HFF-Myc (cell line): Measurements from ENCODE around the gene GSTM3.
A peak's percentile ranks its signal among the peaks of the same experiment; 100 is the strongest.
"Not testable (repeated sequence)": the region's sequence is repeated elsewhere in the genome, so short reads cannot be mapped to it uniquely, and the experiment has no call there.

Experiments used
- DNase-seq: peaks from one replicate; pipeline ENCODE4 v3.0.0-alpha.2; 2011; ENCODE audit warnings: low read depth; ENCODE audit errors: extremely low read depth
- H3K4me3 ChIP-seq: replicated peaks from 2 replicates; pipeline ENCODE4 v1.5.1; 2011; ENCODE audit warnings: low read depth, mild to moderate bottlenecking, control low read depth, low read length
- CTCF ChIP-seq: IDR thresholded peaks from 2 replicates; pipeline ENCODE4 v1.5.1; 2012; ENCODE audit warnings: mild to moderate bottlenecking, low read depth, low read length, control low read depth; ENCODE audit errors: missing control alignments

GSTM3 gene

GRCh38 chr1:109712321-109712864 lies 28.4 kb downstream of the GSTM3 start:
- no peak for TF ChIP-seq CTCF
- no peak for DNase-seq

DNA sequence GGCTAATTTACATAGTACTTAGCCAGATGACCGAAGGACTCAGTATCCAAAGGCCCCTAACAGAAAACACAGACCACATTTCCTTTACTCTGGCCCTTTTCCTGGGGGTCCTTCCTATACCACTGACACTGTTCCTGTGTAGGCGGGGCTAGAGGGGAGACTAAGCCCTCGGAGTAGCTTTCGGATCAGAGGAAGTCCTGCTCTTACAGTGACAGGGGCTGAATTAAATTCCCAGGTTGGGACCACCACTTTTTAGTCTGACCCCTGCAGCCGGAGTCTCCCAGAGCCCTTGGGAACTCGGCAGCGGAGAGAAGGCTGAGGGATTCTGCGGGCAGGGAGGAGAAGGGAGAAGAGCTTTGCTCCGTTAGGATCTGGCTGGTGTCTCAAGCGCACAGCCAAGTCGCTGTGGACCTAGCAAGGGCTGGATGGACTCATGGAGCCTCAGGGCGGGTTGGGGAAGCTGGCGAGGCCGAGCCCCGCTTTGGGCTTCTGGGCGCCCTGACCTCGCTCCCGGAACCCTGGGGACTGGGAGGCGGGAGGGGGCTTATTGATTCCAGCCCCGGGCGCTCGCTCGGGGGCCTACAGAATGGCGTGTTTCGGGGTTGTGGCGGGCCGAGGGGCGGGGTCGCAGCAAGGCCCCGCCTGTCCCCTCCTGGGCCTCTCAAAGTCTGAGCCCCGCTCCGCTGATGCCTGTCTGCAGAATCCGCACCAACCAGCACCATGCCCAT lies 29.1 kb downstream of the GSTM3 start, which contains the start of gene GSTM5:
Gene GSTM5, plus strand, starts transcription at position 659 of the 728 bp plus-strand sequence. Its CDS starts 62 bp downstream, at position 721.
- peak within 1 kb of the TSS; percentile 7; the same call in 1 of the 2 replicates for H3K4me3 ChIP-seq
- DNase-seq, result not testable (repeated sequence)

More at GRCh38 chr1:109712321-109712864, 28.4 kb downstream of the GSTM3 start:
- H3K4me3 ChIP-seq, result peak overlapping the region; percentile 3; the same call in 1 of the 2 replicates

DNA sequence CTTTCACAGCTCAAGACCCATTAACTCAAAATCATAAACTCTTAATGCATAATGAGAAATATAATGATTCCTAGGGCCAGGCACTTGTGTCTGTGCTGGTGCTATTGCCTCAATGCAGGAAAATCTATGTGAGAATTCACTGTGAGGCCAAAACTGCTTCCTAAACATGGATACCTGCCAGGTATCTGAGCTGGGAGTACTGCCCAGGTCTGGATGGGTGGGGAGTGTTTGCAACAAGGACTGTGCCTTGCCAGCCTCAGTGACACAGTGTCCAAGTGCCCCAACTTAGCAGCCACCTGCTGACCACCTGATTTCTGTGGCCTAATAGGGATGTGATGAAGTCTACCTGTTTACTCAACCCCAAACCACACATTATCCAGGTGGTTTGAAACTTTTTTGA lies 31.0 kb downstream of the GSTM3 start:
- H3K4me3 ChIP-seq, DNase-seq: not testable (repeated sequence)

- DNase-seq, H3K4me3 ChIP-seq: not testable (repeated sequence)
Observed at GRCh38 chr1:109708949-109709348, 31.9 kb downstream of the GSTM3 start.

DNA sequence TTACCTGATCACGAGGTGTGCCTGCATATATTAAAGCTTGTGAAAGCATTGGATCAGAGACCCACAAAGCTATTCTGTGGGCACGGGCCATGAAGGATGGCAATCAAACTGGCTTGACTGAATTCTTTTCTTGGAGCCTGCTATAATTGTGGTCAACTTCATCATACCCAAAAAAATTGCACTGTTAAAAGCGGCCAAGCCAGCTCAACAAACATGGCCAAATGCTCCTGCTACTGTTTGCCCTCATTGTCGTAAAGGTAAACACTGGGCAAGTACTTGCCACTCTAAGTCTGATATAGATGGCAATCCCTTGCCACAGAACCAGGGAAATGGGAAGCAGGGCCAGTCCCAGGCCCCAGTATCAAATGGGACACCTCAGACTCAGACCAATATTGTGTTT lies 35.4 kb downstream of the GSTM3 start:
- TF ChIP-seq CTCF, result no peak
- DNase-seq, result no peak
- no peak overlapping the region for H3K4me3 ChIP-seq

GRCh38 chr1:109704173-109704572 lies 36.7 kb downstream of the GSTM3 start:
- no peak for DNase-seq
- TF ChIP-seq CTCF, result no peak
- no peak overlapping the region for H3K4me3 ChIP-seq

- H3K4me3 ChIP-seq, DNase-seq: not testable (repeated sequence)
Observed at GRCh38 chr1:109702940-109703339, 37.9 kb downstream of the GSTM3 start.

GRCh38 chr1:109697861-109698260 lies 43.0 kb downstream of the GSTM3 start:
- not testable (repeated sequence) for DNase-seq, H3K4me3 ChIP-seq

DNA sequence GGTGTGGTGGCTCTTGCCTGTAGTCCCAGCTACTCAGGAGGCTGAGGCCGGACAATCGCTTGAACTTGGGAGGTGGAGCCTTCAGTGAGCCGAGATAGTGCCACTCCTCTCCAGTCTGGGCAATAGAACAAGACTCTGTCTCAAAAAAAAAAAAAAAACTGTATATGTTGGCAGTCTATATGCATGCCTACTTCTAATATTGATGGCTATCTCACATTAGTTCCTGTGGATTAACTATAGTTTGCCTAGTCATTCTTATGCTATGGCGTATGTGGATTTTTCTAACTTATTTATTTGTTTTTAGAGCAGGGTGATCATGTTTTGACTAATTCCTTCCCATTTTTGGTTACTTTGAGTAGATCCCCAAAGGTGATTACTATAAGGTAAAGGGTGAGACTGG lies 43.8 kb downstream of the GSTM3 start:
- no peak for TF ChIP-seq CTCF
- no peak overlapping the region for H3K4me3 ChIP-seq
- DNase-seq, result no peak

- DNase-seq, H3K4me3 ChIP-seq: not testable (repeated sequence)
Observed at GRCh38 chr1:109695138-109695537, 45.7 kb downstream of the GSTM3 start.

DNA sequence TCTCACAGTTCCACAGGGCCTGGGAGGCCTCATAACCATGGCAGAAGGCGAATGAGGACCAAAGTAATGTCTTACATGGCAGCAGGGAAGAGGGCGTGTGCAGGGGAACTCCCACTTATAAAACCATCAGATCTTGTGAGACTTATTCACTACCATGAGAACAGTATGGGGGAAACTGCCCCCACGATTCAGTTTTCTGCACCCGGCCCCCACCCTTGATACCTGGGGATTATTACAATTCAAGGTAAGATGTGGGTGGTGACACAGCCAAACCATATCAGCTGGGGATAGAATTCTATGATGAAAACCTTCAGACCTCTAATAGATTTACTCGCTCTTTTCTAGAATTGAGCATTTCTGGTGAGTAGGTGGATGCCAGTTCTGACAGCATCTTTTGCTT lies 46.4 kb downstream of the GSTM3 start:
- H3K4me3 ChIP-seq, DNase-seq: not testable (repeated sequence)
